Activated CD4-positive, alpha-beta T cell treated with anti-CD3 and anti-CD28 coated beads, Interleukin-2, amount 50 U/mL, for 48 hours (primary cell): ENCODE results near the gene LXN.

Experiments
- DNase-seq, 2 experiments: peaks; one replicate each; pipeline ENCODE4 v3.0.0-alpha.2; 2020

LXN gene

GRCh38 chr3:158666416-158666815 lies 6.0 kb downstream of the LXN start:
- DNase-seq = no peak

- DNase-seq = no peak
These were observed 8.6 kb downstream of the LXN start for GRCh38 chr3:158663832-158664231.

GRCh38 chr3:158663246-158663645 lies 9.2 kb downstream of the LXN start:
- no peak for DNase-seq

- DNase-seq = no peak
These were observed 11.7 kb downstream of the LXN start for GRCh38 chr3:158660711-158661110.

- peak; percentile 48 to 57 for DNase-seq
These were observed 12.8 kb downstream of the LXN start for GRCh38 chr3:158659454-158660237.

GRCh38 chr3:158658889-158659288 lies 13.6 kb downstream of the LXN start:
- no peak for DNase-seq

- no peak for DNase-seq
These were observed 20.0 kb downstream of the LXN start for GRCh38 chr3:158652463-158652862.

GRCh38 chr3:158651192-158651591 lies 21.3 kb downstream of the LXN start:
- no peak for DNase-seq

GRCh38 chr3:158649791-158650190 lies 22.7 kb downstream of the LXN start:
- no peak for DNase-seq

GRCh38 chr3:158644345-158644908 lies 28.0 kb downstream of the LXN start, which contains the start of gene GFM1:
GFM1 (plus strand) TSS chr3:158644527; CDS start chr3:158644635, 108 bp downstream.
- peak; percentile 83 to 89 for DNase-seq

- DNase-seq = no peak
These were observed 29.8 kb downstream of the LXN start for GRCh38 chr3:158642474-158643210.

- no peak for DNase-seq
These were observed 30.4 kb downstream of the LXN start for GRCh38 chr3:158642005-158642404.

GRCh38 chr3:158640646-158641045 lies 31.8 kb downstream of the LXN start:
- no peak for DNase-seq

- no peak for DNase-seq
These were observed 40.5 kb downstream of the LXN start for GRCh38 chr3:158631981-158632380.

GRCh38 chr3:158625881-158626280 lies 46.6 kb downstream of the LXN start:
- no peak for DNase-seq

GRCh38 chr3:158617982-158618875 lies 54.2 kb downstream of the LXN start:
- DNase-seq = no peak
